MM.1S (cell line): ENCODE measurements around the gene CHI3L1.

Source experiments
- EZH2 ChIP-seq: fragments of 300-600 bp; sonication (generic); optimal IDR thresholded peaks from 2 replicates; pipeline ENCODE3; 2017; ENCODE audit warnings: low read depth, mild to moderate bottlenecking, antibody characterized with exemption, low read length, mixed read lengths
- EZH2phosphoT487 ChIP-seq: fragments of 300-600 bp; sonication (generic); IDR thresholded peaks from 2 replicates; pipeline ENCODE4 v1.6.1; 2018; ENCODE audit warnings: antibody characterized with exemption, low read length
- TF ChIP-seq, protein P1 (sequence below): fragments of 300-600 bp; sonication (generic); IDR thresholded peaks from 2 replicates; pipeline ENCODE4 v1.5.1; 2016; ENCODE audit warnings: antibody characterized with exemption, low read length, mixed read lengths

DNA sequence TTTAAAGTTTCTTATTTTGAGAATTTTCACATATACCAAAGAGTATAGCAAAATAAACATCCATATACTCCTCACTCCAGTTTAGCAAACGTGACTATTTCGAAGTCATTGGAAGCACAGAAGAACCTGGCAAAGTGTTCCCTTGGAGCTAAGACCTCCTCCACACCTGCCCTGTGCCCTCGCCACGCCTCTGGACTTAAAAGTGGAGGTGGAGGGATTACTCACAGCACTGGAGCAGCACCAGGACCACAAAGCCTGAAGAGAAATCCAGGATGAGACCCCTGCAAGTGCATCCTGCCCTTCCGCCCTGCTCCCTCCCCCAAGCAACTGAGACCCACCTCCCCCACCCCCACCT, 436 bp downstream of the CHI3L1 start:
- TF ChIP-seq, protein P1, sequence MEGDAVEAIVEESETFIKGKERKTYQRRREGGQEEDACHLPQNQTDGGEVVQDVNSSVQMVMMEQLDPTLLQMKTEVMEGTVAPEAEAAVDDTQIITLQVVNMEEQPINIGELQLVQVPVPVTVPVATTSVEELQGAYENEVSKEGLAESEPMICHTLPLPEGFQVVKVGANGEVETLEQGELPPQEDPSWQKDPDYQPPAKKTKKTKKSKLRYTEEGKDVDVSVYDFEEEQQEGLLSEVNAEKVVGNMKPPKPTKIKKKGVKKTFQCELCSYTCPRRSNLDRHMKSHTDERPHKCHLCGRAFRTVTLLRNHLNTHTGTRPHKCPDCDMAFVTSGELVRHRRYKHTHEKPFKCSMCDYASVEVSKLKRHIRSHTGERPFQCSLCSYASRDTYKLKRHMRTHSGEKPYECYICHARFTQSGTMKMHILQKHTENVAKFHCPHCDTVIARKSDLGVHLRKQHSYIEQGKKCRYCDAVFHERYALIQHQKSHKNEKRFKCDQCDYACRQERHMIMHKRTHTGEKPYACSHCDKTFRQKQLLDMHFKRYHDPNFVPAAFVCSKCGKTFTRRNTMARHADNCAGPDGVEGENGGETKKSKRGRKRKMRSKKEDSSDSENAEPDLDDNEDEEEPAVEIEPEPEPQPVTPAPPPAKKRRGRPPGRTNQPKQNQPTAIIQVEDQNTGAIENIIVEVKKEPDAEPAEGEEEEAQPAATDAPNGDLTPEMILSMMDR: no peak
- TF ChIP-seq EZH2: no peak
- no peak for TF ChIP-seq EZH2phosphoT487
